Measurements from ENCODE around the gene KCNG4. TPM values are rescaled to one million over a fixed set of nuclear protein-coding genes. Genes with fewer than 3 reads are reported as not detected.

Gene KCNG4
- total RNA-seq, 1 donor from 2014 or later, result not detected

GRCh38 chr16:84281074-84281473 is 41.3 kb upstream of the KCNG4 start:
- no peak for TF ChIP-seq CTCF (conservative IDR thresholded peaks at IDR 0.05; ENCODE audit: low read depth, low read length)
- H3K4me3 ChIP-seq (ENCODE audit: low read depth, low read length), result no peak overlapping the region
- no peak for DNase-seq (ENCODE audit: low read depth)

GRCh38 chr16:84279881-84280280 is 40.1 kb upstream of the KCNG4 start:
- DNase-seq (ENCODE audit: low read depth), result no peak
- TF ChIP-seq CTCF (conservative IDR thresholded peaks at IDR 0.05; ENCODE audit: low read depth, low read length), result no peak
- H3K4me3 ChIP-seq (ENCODE audit: low read depth, low read length), result no peak overlapping the region

- TF ChIP-seq CTCF (conservative IDR thresholded peaks at IDR 0.05; ENCODE audit: low read depth, low read length), result no peak
- H3K4me3 ChIP-seq (ENCODE audit: low read depth, low read length), result no peak overlapping the region
- no peak for DNase-seq (ENCODE audit: low read depth)
Observed at GRCh38 chr16:84278968-84279367, 39.2 kb upstream of the KCNG4 start.

- H3K4me3 ChIP-seq (ENCODE audit: low read depth, low read length), result no peak overlapping the region
- no peak for DNase-seq (ENCODE audit: low read depth)
- no peak for TF ChIP-seq CTCF (conservative IDR thresholded peaks at IDR 0.05; ENCODE audit: low read depth, low read length)
Observed at GRCh38 chr16:84278333-84278732, 38.5 kb upstream of the KCNG4 start.

- no peak for DNase-seq (ENCODE audit: low read depth)
- no peak overlapping the region for H3K4me3 ChIP-seq (ENCODE audit: low read depth, low read length)
- peak; percentile 90 for TF ChIP-seq CTCF (conservative IDR thresholded peaks at IDR 0.05; ENCODE audit: low read depth, low read length)
Observed at GRCh38 chr16:84277244-84277823, 37.5 kb upstream of the KCNG4 start.

GRCh38 chr16:84275585-84276151 is 35.9 kb upstream of the KCNG4 start:
- TF ChIP-seq CTCF (conservative IDR thresholded peaks at IDR 0.05; ENCODE audit: low read depth, low read length), result no peak
- no peak for DNase-seq (ENCODE audit: low read depth)
- H3K4me3 ChIP-seq (ENCODE audit: low read depth, low read length), result no peak overlapping the region

GRCh38 chr16:84274515-84274914 is 34.7 kb upstream of the KCNG4 start:
- TF ChIP-seq CTCF (conservative IDR thresholded peaks at IDR 0.05; ENCODE audit: low read depth, low read length), result no peak
- DNase-seq (ENCODE audit: low read depth), result no peak
- H3K4me3 ChIP-seq (ENCODE audit: low read depth, low read length), result no peak overlapping the region
